GM12865 (cell line): ENCODE measurements around the gene EPAS1.

Source experiments
- DNase-seq: peaks from one replicate; pipeline ENCODE4 v3.0.0; 2010; ENCODE audit warnings: low read depth
- H3K4me3 ChIP-seq: 2 replicates; pipeline ENCODE4 v1.5.1; 2011; ENCODE audit warnings: mild to moderate bottlenecking, low read depth, low read length, control low read depth
- CTCF ChIP-seq: IDR thresholded peaks from 2 replicates; pipeline ENCODE4 v1.5.1; 2011; ENCODE audit warnings: low read length, control low read depth, low read depth, inconsistent platforms; ENCODE audit not compliant: insufficient read depth; ENCODE audit errors: missing control alignments

Gene EPAS1

DNA sequence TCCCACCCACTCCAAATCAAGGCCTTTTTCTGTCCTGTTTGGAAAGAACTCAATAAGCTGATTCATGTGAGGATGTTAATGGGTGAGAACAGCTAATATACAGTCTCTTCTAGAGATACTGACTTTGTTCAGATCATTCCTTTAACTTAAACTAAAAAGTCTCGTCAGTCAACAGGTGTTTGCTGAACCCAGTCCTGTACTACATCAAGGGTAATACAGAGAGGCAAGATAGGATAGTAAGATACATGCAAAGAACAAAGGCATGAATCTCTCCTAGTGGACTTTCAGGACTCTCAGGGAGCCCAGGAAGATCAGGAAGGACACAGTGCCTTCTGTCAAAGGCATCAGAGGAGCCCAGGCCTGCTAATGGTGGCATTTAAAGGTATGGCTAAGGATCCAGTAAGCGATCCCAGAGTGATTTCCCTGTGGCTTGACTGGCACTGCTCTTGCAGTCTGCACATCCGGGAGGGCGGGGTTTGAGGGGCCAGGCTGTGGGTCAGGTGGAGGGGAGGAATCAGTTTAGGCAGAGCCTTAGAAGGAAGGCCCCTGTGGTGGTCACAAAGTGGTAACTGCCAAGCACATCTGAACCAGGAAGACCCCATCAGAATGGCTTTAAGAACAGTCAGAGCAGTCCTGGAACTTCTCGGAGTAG, 54.0 kb downstream of the EPAS1 start:
- no peak overlapping the region for H3K4me3 ChIP-seq
- no peak for DNase-seq
- TF ChIP-seq CTCF: no peak

DNA sequence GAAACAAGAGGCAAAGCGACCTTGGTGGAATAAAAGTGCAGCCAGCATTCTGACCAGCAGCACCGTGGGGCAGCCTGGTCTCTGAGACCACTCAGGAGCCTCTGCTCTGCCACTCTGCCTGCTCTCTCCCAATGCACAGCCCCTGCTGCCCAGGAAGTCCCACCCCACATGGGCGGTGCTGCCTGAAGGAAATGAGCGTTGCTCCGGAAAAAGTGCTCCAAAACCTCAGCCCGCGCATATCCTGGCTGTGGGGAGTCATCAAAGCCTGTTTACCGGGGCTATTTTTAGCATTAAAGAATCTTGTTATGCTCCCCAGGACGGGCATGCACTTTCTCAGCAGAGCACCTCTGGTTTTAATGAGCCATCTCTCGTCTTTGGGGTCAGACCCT, 54.5 kb downstream of the EPAS1 start:
- DNase-seq: no peak
- no peak overlapping the region for H3K4me3 ChIP-seq
- no peak for TF ChIP-seq CTCF

GRCh38 chr2:46352621-46353020, 55.4 kb downstream of the EPAS1 start:
- peak; percentile 1 for TF ChIP-seq CTCF
- DNase-seq: no peak
- no peak overlapping the region for H3K4me3 ChIP-seq

DNA sequence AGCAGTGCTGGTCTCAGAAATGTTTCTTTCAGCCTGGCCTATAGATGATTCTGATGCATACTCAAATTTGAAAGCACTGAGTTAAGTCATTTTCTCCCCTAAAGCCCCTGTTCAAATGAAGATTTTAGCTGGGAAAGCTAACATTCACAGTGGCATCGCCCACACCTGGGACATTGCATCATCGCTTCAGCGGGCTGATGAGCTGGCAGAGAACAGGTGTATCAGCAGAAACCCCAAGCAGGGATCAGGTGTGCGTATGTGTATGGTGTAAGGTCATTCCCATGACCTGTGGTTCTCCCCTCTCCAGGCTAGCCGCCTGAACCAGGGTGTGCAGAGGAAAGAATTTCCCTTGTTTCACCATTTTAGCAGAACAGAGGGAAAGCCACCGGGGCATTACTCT, 56.3 kb downstream of the EPAS1 start:
- no peak for DNase-seq
- no peak overlapping the region for H3K4me3 ChIP-seq
- TF ChIP-seq CTCF: no peak

DNA sequence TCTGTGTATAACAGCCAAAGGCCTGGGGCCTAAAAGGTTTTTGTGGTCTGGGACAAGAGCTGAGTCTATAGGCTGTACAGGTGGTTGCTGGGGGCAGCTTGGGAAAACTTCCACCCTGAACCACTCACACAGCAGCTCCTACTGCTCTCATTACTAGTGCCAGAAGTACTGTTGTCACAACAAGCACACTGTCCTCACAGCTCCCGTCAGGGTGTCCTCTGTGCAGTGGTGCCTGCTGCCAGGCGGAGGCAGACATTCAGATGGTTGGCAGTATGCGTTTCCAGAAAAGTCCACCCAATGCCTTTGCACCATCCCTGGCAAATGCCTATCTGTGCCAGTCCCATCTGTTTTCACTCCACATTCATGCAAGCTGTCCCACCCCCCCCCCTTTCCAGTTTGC, 58.5 kb downstream of the EPAS1 start:
- no peak overlapping the region for H3K4me3 ChIP-seq
- no peak for DNase-seq
- TF ChIP-seq CTCF: no peak

- no peak overlapping the region for H3K4me3 ChIP-seq
- no peak for DNase-seq
- no peak for TF ChIP-seq CTCF
These were observed 59.8 kb downstream of the EPAS1 start for GRCh38 chr2:46356991-46357390.

GRCh38 chr2:46358713-46359112, 61.5 kb downstream of the EPAS1 start:
- H3K4me3 ChIP-seq: no peak overlapping the region
- TF ChIP-seq CTCF: no peak
- DNase-seq: no peak
